Measurements from ENCODE around the gene ZSCAN20. TPM values are rescaled to one million over a fixed set of nuclear protein-coding genes. Genes with fewer than 3 reads are reported as not detected.

Gene ZSCAN20
- total and polyA plus RNA-seq, 2 of the 4 experiments (the other 2 are of a cell fraction) = 2.1 to 11.1 TPM

DNA sequence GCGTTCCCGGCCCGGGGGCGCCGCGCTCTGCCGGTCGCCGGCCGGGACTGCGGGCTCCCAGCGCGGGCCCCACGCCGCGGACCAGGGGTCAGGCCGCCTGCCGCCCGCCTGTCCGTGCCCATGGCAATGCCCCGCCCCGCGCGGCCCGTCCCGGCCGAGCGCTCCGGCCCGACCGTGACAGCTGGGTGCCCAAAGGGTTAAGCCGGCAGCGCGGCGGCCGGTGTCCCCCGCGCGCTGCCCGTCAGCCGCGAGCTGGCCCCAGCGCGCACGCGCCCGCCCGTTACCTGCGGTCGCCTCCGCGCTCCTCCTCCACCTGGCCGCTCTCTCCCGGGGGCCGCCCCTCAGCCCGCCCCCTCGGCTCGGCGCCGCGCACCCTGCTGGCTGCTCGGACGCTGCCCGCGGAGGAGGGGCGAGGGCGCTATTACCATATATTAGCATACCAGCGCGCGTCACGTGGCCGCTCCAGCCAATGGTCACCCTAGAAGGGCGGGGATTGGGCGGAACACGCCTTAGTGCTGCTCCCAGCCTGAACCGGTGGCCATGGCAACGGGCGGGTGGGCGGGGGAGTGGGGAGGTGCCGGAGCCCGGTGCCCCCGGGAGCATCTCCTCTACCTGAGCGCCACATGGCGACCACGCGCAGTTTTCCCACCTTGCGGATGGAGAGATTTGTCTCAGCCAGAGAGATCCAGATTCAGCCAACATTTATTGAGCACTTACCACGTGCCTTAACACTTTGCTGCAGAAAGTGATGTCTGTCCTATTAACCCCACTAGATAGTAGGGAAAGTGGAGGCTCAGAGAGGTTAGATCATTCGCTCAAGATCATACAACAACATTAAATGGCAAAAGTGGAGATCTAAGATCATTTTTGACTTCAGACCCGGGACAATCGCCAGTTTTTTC is 41.5 kb upstream of the ZSCAN20 start, which contains the start of gene PHC2 (continued):
- TF ChIP-seq MAZ (IDR thresholded peaks at IDR 0.05; ENCODE audit: borderline replicate concordance, low read depth, low read length) (peak; percentile 88; the same call in 1 of the 2 replicates), MAFK (IDR thresholded peaks at IDR 0.05; ENCODE audit: low read depth, low read length) (no peak), RFX5 (IDR thresholded peaks at IDR 0.05; ENCODE audit: low read depth, low read length) (no peak), SMC3 (IDR thresholded peaks at IDR 0.05; ENCODE audit: low read depth, low read length) (no peak)

All from IMR-90 (cell line).